Measurements from ENCODE around the gene CANX. TPM values are rescaled to one million over a fixed set of nuclear protein-coding genes. Genes with fewer than 3 reads are reported as not detected.

The CANX gene
- total RNA-seq, 1 experiment from 2014 or later: 871 TPM

- Histone ChIP-seq H3K36me3 (ENCODE audit: control insufficient read depth, insufficient read depth, low read length) (no peaks in the 10 kb centered on the region; the same call in 1 of the 2 replicates), H3K9me3 (no peaks in the 10 kb centered on the region), H3K4me3 (ENCODE audit: low read depth, low read length) (no peak overlapping the region), H3K27me3 (replicated peaks; ENCODE audit: control insufficient read depth, insufficient read depth, low read length) (no peaks in the 10 kb centered on the region), H3K4me1 (peaks cover 12% of the 10 kb centered on the region)
- H3K27me3 Mint-ChIP-seq (ENCODE audit: insufficient read depth, unreplicated experiment): no peaks in the 10 kb centered on the region
- peaks cover 40% of the 10 kb centered on the region for H3K36me3 Mint-ChIP-seq (ENCODE audit: insufficient read depth, unreplicated experiment)
- intact Hi-C loops (cut with micrococcal nuclease; ENCODE audit: unreplicated experiment): loop anchor here (1.0 to 2.0 kb wide), 6 partner anchors 8 to 62 kb away; partner anchors contain the start of genes MAML1, MGAT4B and SQSTM1
- H3K4me3 Mint-ChIP-seq (ENCODE audit: unreplicated experiment): no peak overlapping the region
- TF ChIP-seq CTCF (IDR thresholded peaks at IDR 0.05; ENCODE audit: insufficient read depth in 1 of 2, low read depth in 1 of 2, low read length in 1 of 2, severe bottlenecking in 1 of 2, unreplicated experiment in 1 of 2): peak; percentile 84 to 96
- POLR2A ChIA-PET: interaction anchor here (2.0 kb wide), 1 partner anchor 31 kb away, joined by 6 read pairs; the partner anchor contains the start of gene MAML1
- peak overlapping the region; percentile 81 for H3K27ac Mint-ChIP-seq (ENCODE audit: unreplicated experiment)
- CTCF ChIA-PET: interaction anchor here (0.6 to 1.9 kb wide), 11 partner anchors 9 to 352 kb away, joined by 3 to 11 read pairs (median 3); no protein-coding TSS in a partner anchor
- peak; percentile 82 for DNase-seq
- no peaks in the 10 kb centered on the region for H3K9me3 Mint-ChIP-seq (ENCODE audit: unreplicated experiment)
- BruUV-seq (replicated peaks): no TSS peak
- H3K4me1 Mint-ChIP-seq (ENCODE audit: low read depth, unreplicated experiment): peaks cover 31% of the 10 kb centered on the region
Measured at GRCh38 chr5:179763215-179763945, 64.6 kb downstream of the CANX start.

DNA sequence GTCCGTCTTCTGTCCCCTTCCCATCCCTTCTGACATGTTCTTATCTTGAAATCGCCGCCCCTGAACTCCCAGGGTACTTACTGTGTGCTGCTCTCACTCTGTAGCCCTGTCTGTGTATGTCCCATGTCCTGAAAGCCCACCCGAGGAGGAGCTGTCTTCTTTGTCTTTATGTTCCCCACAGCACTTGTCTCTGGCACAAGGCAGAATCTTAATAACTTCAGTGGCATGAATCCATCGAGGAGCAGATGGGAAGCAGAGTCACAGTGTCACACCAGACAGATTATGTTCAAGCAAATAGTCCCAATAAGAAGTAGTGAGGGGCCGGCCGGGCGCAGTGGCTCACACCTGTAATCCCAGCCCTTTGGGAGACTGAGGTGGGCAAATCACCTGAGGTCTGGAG, 65.3 kb downstream of the CANX start:
- H3K27ac Mint-ChIP-seq (ENCODE audit: unreplicated experiment): peak overlapping the region; percentile 81
- POLR2A ChIA-PET: no interaction called here

DNA sequence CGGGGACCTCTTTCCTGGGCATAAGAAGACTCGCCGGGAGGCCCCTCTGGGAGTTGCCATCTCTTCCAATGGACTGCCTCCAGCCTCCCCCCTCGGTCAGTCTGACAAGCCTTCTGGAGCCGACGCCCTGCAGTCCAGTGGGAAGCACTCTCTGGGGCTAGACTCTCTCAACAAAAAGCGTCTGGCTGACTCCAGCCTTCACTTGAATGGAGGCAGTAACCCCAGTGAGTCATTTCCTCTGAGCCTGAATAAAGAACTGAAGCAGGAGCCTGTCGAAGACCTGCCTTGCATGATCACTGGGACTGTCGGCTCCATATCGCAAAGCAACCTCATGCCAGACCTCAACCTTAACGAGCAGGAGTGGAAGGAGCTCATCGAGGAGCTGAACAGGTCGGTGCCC, 66.6 kb downstream of the CANX start:
- Mint-ChIP-seq H3K4me1 (ENCODE audit: low read depth, unreplicated experiment) (peaks cover 20% of the 10 kb centered on the region), H3K27me3 (ENCODE audit: insufficient read depth, unreplicated experiment) (no peaks in the 10 kb centered on the region), H3K36me3 (ENCODE audit: insufficient read depth, unreplicated experiment) (peaks cover 53% of the 10 kb centered on the region), H3K9me3 (ENCODE audit: unreplicated experiment) (no peaks in the 10 kb centered on the region), H3K4me3 (ENCODE audit: unreplicated experiment) (no peak overlapping the region), H3K27ac (ENCODE audit: unreplicated experiment) (no peak overlapping the region)
- Histone ChIP-seq H3K4me3 (ENCODE audit: low read depth, low read length) (no peak overlapping the region), H3K9me3 (no peaks in the 10 kb centered on the region), H3K4me1 (peaks cover 12% of the 10 kb centered on the region), H3K36me3 (ENCODE audit: control insufficient read depth, insufficient read depth, low read length) (no peaks in the 10 kb centered on the region; the same call in 1 of the 2 replicates), H3K27me3 (replicated peaks; ENCODE audit: control insufficient read depth, insufficient read depth, low read length) (no peaks in the 10 kb centered on the region)
- BruUV-seq (replicated peaks): no TSS peak
- CTCF ChIA-PET: no interaction called here
- intact Hi-C loops (cut with micrococcal nuclease; ENCODE audit: unreplicated experiment): no loop called here
- DNase-seq: no peak
- TF ChIP-seq CTCF (IDR thresholded peaks at IDR 0.05; ENCODE audit: insufficient read depth in 1 of 2, low read depth in 1 of 2, low read length in 1 of 2, severe bottlenecking in 1 of 2, unreplicated experiment in 1 of 2): no peak
- POLR2A ChIA-PET: no interaction called here

More for the DNA sequence above, 65.3 kb downstream of the CANX start:
- Mint-ChIP-seq H3K4me3 (ENCODE audit: unreplicated experiment) (no peak overlapping the region), H3K9me3 (ENCODE audit: unreplicated experiment) (no peaks in the 10 kb centered on the region), H3K4me1 (ENCODE audit: low read depth, unreplicated experiment) (peaks cover 31% of the 10 kb centered on the region), H3K27me3 (ENCODE audit: insufficient read depth, unreplicated experiment) (no peaks in the 10 kb centered on the region), H3K36me3 (ENCODE audit: insufficient read depth, unreplicated experiment) (peaks cover 43% of the 10 kb centered on the region)
- CTCF ChIA-PET: interaction anchor here (0.6 to 1.5 kb wide), 4 partner anchors 17 to 351 kb away, joined by 3 to 9 read pairs (median 3); no protein-coding TSS in a partner anchor
- no peaks in the 10 kb centered on the region; the same call in 1 of the 2 replicates for H3K36me3 ChIP-seq (ENCODE audit: control insufficient read depth, insufficient read depth, low read length)
- H3K4me3 ChIP-seq (ENCODE audit: low read depth, low read length): no peak overlapping the region
- no peaks in the 10 kb centered on the region for H3K9me3 ChIP-seq
- TF ChIP-seq CTCF (IDR thresholded peaks at IDR 0.05; ENCODE audit: insufficient read depth in 1 of 2, low read depth in 1 of 2, low read length in 1 of 2, severe bottlenecking in 1 of 2, unreplicated experiment in 1 of 2): no peak
- H3K4me1 ChIP-seq: peaks cover 12% of the 10 kb centered on the region
- intact Hi-C loops (cut with micrococcal nuclease; ENCODE audit: unreplicated experiment): no loop called here
- DNase-seq: no peak
- no TSS peak for BruUV-seq (replicated peaks)
- no peaks in the 10 kb centered on the region for H3K27me3 ChIP-seq (replicated peaks; ENCODE audit: control insufficient read depth, insufficient read depth, low read length)

All from Caco-2 (cell line).